Adrenal gland (tissue), 19 donors: ENCODE results near the gene FAM25C. TPM values are rescaled to one million over a fixed set of nuclear protein-coding genes. Genes with fewer than 3 reads are reported as not detected.
A peak's percentile ranks its signal among the peaks of the same experiment; 100 is the strongest.
"Not testable (repeated sequence)": the region's sequence is repeated elsewhere in the genome, so short reads cannot be mapped to it uniquely, and the experiment has no call there.

Source experiments
- DNase-seq, 7 donors: peaks; one replicate each; pipeline ENCODE4 v3.0.0-alpha.2; 2019 to 2020
- H3K27ac ChIP-seq, 5 donors: fragments of 200-600 bp; sonication (generic) in 4 of 5; 1 replicate in 3 of 5; 2 replicates in 2 of 5; pipeline versions ENCODE4 v1.5.1 to v1.8.0; 2016 to 2020; ENCODE audit warnings: mild to moderate bottlenecking in 1 of 5
- H3K27me3 ChIP-seq: fragments of 200-600 bp; 2 replicates; pipeline ENCODE4 v1.8.0; 2021
- H3K36me3 ChIP-seq, 2 donors: fragments of 200-600 bp; replicated peaks in 1 of 2; 1 replicate in 1 of 2; 2 replicates in 1 of 2; pipeline versions ENCODE4 v1.5.1 to v1.8.0; 2018 to 2022
- H3K4me1 ChIP-seq, 2 donors: fragments of 200-600 bp; replicated peaks in 1 of 2; 1 replicate in 1 of 2; 2 replicates in 1 of 2; pipeline versions ENCODE4 v1.5.1 to v1.8.0; 2018 to 2021
- H3K4me3 ChIP-seq, 4 donors: fragments of 200-600 bp; sonication (generic) in 3 of 4; one replicate each; pipeline ENCODE4 v1.5.1; 2016 to 2018
- H3K9me3 ChIP-seq, 3 donors: fragments of 200-600 bp; sonication (generic) in 1 of 3; replicated peaks in 1 of 3; 1 replicate in 2 of 3; 2 replicates in 1 of 3; pipeline versions ENCODE4 v1.5.1 to v1.8.0; 2016 to 2021
- WGBS, 4 donors: extraction: QIAGEN DNeasy Blood & Tissue Kit in 2 of 4; methylation state at CpG; one replicate each; pipeline versions ENCODE4 v1.1.5 to v1.1.7; 2013 to 2017; 5-methylcytosine and 5-hydroxymethylcytosine counted together
- intact Hi-C, 2 donors: fragments of 100-400 bp; cut with DNase I; formaldehyde crosslinking; loops; one replicate each; pipeline versions ENCODE4 v1.14.1 to v1.15.0; 2022 to 2023
- long read RNA-seq, 10 donors: library from polyadenylated mRNA in 3 of 10; unstranded in 2 of 10; stranded (forward) in 1 of 10; transcript quantifications; one replicate each; pipeline ENCODE4 v2.0.0 and lab custom pipeline, GENCODE V29; 2021 to 2026
- polyA plus RNA-seq, 3 donors: library from polyadenylated mRNA; stranded (reverse); fragments of 200-250 nt in 2 of 3; fragments of 350-450 nt in 1 of 3; fragmentation: Illumina TruSeq in 1 of 3; extraction: RNeasy Lipid Tissue Mini Kit (QIAGEN cat#74804) in 1 of 3; gene quantifications; one replicate each; pipeline ENCODE4 v1.2.3, GENCODE V29; 2013 to 2014
- total RNA-seq, 9 donors: library from RNA; depleted of rRNA in 4 of 9; stranded (reverse); fragments of >200 nt in 4 of 9; fragments of 120-200 nt in 1 of 9; fragmentation: NEBNext Ultra II Directional in 1 of 9; extraction: Animal tissue kit (Norgen Biotek cat#: 25700) in 1 of 9; gene quantifications; one replicate each; pipeline versions ENCODE4 v1.1.0 to v1.2.4, GENCODE V29; 2013 to 2023
- donor health status: healthy with polysubstance abuse.
- donor health status: Bipolar disorder and iron deficiency.
- donor health status: DM: yes; HTN: yes; CAD: no.
- donor health status: DM: no; HTN: no; CAD: no.
- donor health status: DM: no; HTN: no; CAD: no.
- donor health status: DM: yes; HTN: yes; CAD: no.

FAM25C gene
- total RNA-seq (not detected), polyA plus RNA-seq (not detected)
- long read RNA-seq, donor 1: 0 reads
- long read RNA-seq, donor 2: 0 reads
- long read RNA-seq, donor 3: 0 reads
- long read RNA-seq, donor 4: 0 reads
- long read RNA-seq, donor 5: 0 reads
- long read RNA-seq, donor 6: 0 reads
- long read RNA-seq, donor 7: 0 reads
- long read RNA-seq, donor 8: 0 reads
- long read RNA-seq, donor 9: 0 reads
- long read RNA-seq, donor 10: 0 reads

DNA sequence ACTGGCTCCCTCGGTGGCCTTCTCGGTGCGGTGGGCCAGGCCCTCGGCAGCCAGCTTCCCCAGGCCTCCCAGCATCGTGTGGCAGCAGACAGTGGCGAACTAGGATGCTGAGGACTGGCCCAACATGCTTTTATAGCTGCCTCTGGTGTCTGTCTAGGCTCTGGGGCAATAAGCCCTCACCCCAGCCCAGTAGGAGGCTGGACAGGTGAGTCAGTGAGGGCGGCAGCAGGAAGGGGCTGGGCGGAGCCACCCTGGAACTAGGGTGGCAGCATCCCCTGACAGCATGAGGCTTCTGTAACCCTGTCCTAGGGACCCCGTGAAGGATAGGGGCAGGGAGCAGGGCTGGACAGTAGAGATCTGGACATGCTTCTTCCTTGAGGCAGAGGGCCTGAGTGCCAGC lies at the start of gene FAM25C:
Gene FAM25C (minus strand): TSS at position 101 of the 400 bp plus-strand sequence. CDS start 26 bp downstream, at position 75.
- not testable (repeated sequence) for H3K27me3 ChIP-seq

DNA sequence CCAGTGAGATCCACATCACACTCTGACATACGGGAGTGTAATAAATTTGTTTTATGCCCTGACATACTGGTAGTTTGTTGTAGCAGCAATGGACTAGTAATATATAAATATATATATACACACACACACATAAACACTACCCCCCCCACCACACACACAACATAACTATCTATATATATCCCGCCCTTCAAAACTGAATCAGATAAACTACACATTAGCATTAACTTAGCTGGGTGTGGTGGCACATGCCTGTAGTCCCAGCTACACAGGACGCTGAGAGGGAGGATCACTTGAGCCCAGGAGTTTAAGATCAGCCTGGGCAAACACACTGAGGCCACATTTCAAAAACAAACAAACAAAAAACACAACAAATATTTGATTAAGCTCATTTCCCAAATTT lies 45.0 kb upstream of the FAM25C start:
- H3K27me3 ChIP-seq, DNase-seq, H3K9me3 ChIP-seq, H3K4me3 ChIP-seq, intact Hi-C loops, H3K36me3 ChIP-seq, H3K27ac ChIP-seq, H3K4me1 ChIP-seq: not testable (repeated sequence)
- 81 to 100% (median 93%) methylated on average over 1 to 2 of the region's 3 CpGs for WGBS, 4 donors

More for the DNA sequence above, at the start of gene FAM25C:
- H3K4me1 ChIP-seq, H3K27ac ChIP-seq, DNase-seq, H3K36me3 ChIP-seq, intact Hi-C loops, H3K9me3 ChIP-seq, H3K4me3 ChIP-seq: not testable (repeated sequence)
- WGBS, 4 donors: 80 to 100% (median 84%) methylated on average over 1 to 5 of the region's 9 CpGs; no CpG with 5 or more reads in 1 of the 4 donors

DNA sequence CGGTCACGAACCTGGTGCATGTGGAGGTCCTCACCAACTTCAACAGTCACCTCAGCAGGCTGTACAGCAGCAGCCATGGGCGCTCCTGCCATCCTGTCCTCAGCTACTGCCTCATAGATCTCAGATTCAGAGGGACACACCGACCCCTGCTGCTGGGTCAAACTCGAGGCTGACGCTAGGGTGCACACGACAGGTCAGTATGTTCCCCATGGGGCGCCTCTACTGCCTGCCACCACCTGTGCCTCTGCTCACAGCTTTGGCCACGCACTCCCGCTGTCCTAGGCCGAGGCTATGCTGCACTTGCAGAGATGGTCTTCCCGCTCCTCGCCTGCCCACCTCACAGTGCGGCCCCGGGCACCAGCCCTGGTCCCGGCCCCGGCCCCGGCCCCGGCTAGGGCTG lies 31.8 kb upstream of the FAM25C start:
- H3K27me3 ChIP-seq, H3K4me1 ChIP-seq, H3K9me3 ChIP-seq, H3K36me3 ChIP-seq, H3K27ac ChIP-seq, DNase-seq, H3K4me3 ChIP-seq, intact Hi-C loops: not testable (repeated sequence)
- WGBS, 4 donors: 93 to 97% methylated on average over 8 to 13 of the region's 19 CpGs; no CpG with 5 or more reads in 2 of the 4 donors

- H3K4me1 ChIP-seq, H3K4me3 ChIP-seq, H3K27ac ChIP-seq, intact Hi-C loops, H3K27me3 ChIP-seq, H3K36me3 ChIP-seq, H3K9me3 ChIP-seq: not testable (repeated sequence)
- DNase-seq: peak; percentile 41 to 81 (median 65)
- WGBS, 4 donors: 25 to 50% (median 46%) methylated on average over 1 of the region's 6 CpGs; no CpG with 5 or more reads in 1 of the 4 donors
These were observed 2.7 kb upstream of the FAM25C start for GRCh38 chr10:48002306-48002705.

GRCh38 chr10:47994045-47994444 lies 5.5 kb downstream of the FAM25C start:
- WGBS, 4 donors: 21 to 57% (median 40%) methylated on average over 1 to 2 of the region's 3 CpGs; no CpG with 5 or more reads in 1 of the 4 donors

GRCh38 chr10:47992560-47992959 lies 7.0 kb downstream of the FAM25C start:
- DNase-seq, H3K9me3 ChIP-seq, H3K36me3 ChIP-seq, H3K4me1 ChIP-seq, H3K27ac ChIP-seq, intact Hi-C loops, H3K27me3 ChIP-seq, H3K4me3 ChIP-seq: not testable (repeated sequence)
- 81 to 98% (median 95%) methylated on average over 10 to 11 of the region's 11 CpGs for WGBS, 4 donors

More at GRCh38 chr10:47994045-47994444, 5.5 kb downstream of the FAM25C start:
- H3K4me3 ChIP-seq, H3K4me1 ChIP-seq, H3K27ac ChIP-seq, H3K9me3 ChIP-seq, H3K27me3 ChIP-seq, H3K36me3 ChIP-seq, intact Hi-C loops: not testable (repeated sequence)
- DNase-seq: peak in 3 of 7 donors; percentile 31 to 56 (median 39)

GRCh38 chr10:47991706-47992105 lies 7.9 kb downstream of the FAM25C start:
- H3K4me1 ChIP-seq, DNase-seq, H3K4me3 ChIP-seq: not testable (repeated sequence)

DNA sequence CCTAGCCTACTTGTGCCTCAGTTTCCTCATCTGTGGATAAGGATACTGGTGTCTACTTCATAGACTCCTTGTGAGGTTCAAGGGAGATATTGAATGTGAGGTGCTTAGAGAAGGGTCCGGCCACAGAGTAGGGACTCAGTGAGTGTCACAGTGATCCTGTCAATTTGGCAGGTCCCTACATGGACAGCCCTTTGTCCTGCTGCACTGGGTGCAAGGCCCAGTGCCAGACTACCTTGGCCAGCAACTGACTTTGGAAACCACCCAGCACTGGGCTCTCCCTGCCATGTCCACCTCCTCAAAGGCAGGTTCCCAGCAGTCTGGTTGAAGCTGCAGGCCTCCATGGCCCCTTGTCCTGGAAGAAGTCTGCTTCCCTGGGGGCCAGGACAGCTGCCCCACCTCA lies 9.5 kb downstream of the FAM25C start:
- H3K9me3 ChIP-seq, H3K4me1 ChIP-seq, H3K27me3 ChIP-seq, H3K4me3 ChIP-seq, DNase-seq, H3K27ac ChIP-seq, H3K36me3 ChIP-seq, intact Hi-C loops: not testable (repeated sequence)
- WGBS, 4 donors: no CpG with 5 or more reads among the region's 1 CpG

More at GRCh38 chr10:47991706-47992105, 7.9 kb downstream of the FAM25C start:
- H3K27me3 ChIP-seq, H3K27ac ChIP-seq, H3K9me3 ChIP-seq, H3K36me3 ChIP-seq, intact Hi-C loops: not testable (repeated sequence)
- WGBS, 4 donors: 88 to 93% (median 90%) methylated on average over 1 to 11 of the region's 12 CpGs

DNA sequence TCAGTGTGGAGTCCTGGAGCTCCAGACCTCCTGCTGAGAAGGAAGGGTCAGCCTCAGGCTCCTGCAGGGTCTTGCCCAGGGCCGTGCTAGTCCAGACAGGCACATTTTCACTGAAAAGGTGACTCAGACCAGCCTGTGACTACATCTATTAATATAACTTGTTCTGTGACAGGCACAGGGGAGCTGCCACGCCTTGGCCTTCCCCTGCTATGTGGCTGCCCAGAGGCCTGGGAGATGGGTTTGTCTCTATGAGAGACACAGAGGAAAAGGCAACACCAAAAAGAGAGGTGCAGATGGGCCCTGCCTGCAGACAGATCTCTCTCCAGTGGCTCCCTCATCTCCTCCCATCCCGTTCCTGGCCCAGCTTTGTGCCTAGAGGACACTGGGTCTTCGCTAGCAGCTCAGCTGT lies 10.0 kb downstream of the FAM25C start:
- H3K4me3 ChIP-seq, H3K9me3 ChIP-seq, H3K27me3 ChIP-seq, intact Hi-C loops, H3K4me1 ChIP-seq, H3K27ac ChIP-seq, H3K36me3 ChIP-seq: not testable (repeated sequence)
- WGBS, 4 donors: 31% methylated on average over 1 of the region's 4 CpGs; no CpG with 5 or more reads in 3 of the 4 donors
- peak in 1 of 7 donors; percentile 25 for DNase-seq

- 87 to 100% (median 98%) methylated on average over 3 to 13 of the region's 16 CpGs for WGBS, 4 donors
- H3K36me3 ChIP-seq, DNase-seq, H3K27me3 ChIP-seq, H3K9me3 ChIP-seq, H3K4me1 ChIP-seq, H3K27ac ChIP-seq, H3K4me3 ChIP-seq, intact Hi-C loops: not testable (repeated sequence)
These were observed 10.7 kb downstream of the FAM25C start for GRCh38 chr10:47988718-47989541.

- H3K4me1 ChIP-seq, H3K27ac ChIP-seq, H3K36me3 ChIP-seq, H3K4me3 ChIP-seq, intact Hi-C loops, H3K9me3 ChIP-seq, DNase-seq, H3K27me3 ChIP-seq: not testable (repeated sequence)
- no CpG with 5 or more reads among the region's 6 CpGs for WGBS, 4 donors
These were observed 11.6 kb downstream of the FAM25C start for GRCh38 chr10:47987952-47988351.
